Endothelial cell (in vitro differentiated cells): ENCODE data around the gene SLC38A1. TPM values are rescaled to one million over a fixed set of nuclear protein-coding genes. Genes with fewer than 3 reads are reported as not detected.
"Not testable (repeated sequence)": the region's sequence is repeated elsewhere in the genome, so short reads cannot be mapped to it uniquely, and the experiment has no call there.

ENCODE experiments used
- DNase-seq: peaks from one replicate; pipeline ENCODE4 v3.0.0; 2021; ENCODE audit warnings: low spot score
- H3K27ac Mint-ChIP-seq: one replicate; pipeline ENCODE4 v1.8.0; 2021; ENCODE audit warnings: mixed read lengths, inconsistent platforms; ENCODE audit not compliant: unreplicated experiment
- H3K27me3 Mint-ChIP-seq: one replicate; pipeline ENCODE4 v1.8.0; 2021; ENCODE audit warnings: mild to moderate bottlenecking, moderate library complexity, mixed read lengths, inconsistent platforms; ENCODE audit not compliant: unreplicated experiment
- H3K36me3 Mint-ChIP-seq: one replicate; pipeline ENCODE4 v1.8.0; 2021; ENCODE audit warnings: mild to moderate bottlenecking, low read depth, mixed read lengths, inconsistent platforms; ENCODE audit not compliant: unreplicated experiment
- H3K4me1 Mint-ChIP-seq: one replicate; pipeline ENCODE4 v1.8.0; 2021; ENCODE audit warnings: mild to moderate bottlenecking, mixed read lengths, inconsistent platforms; ENCODE audit not compliant: unreplicated experiment
- H3K4me3 Mint-ChIP-seq: one replicate; pipeline ENCODE4 v1.8.0; 2021; ENCODE audit warnings: mild to moderate bottlenecking, mixed read lengths, inconsistent platforms; ENCODE audit not compliant: unreplicated experiment
- H3K9me3 Mint-ChIP-seq: one replicate; pipeline ENCODE4 v1.8.0; 2021; ENCODE audit warnings: mixed read lengths, inconsistent platforms; ENCODE audit not compliant: unreplicated experiment
- CTCF ChIP-seq: fragments of 200-600 bp; sonication (generic); IDR thresholded peaks from one replicate; pipeline ENCODE4 v1.5.0; 2021; ENCODE audit warnings: antibody characterized with exemption; ENCODE audit not compliant: unreplicated experiment
- total RNA-seq: library from RNA; stranded (reverse); fragmentation: NEBNext Ultra II Directional; extraction: Animal tissue kit (Norgen Biotek cat#: 25700); gene quantifications from one replicate; pipeline ENCODE4 v1.2.1, GENCODE V29; 2021; ENCODE audit not compliant: unreplicated experiment

The SLC38A1 gene
- total RNA-seq, 1 donor from 2014 or later = 100 TPM

DNA sequence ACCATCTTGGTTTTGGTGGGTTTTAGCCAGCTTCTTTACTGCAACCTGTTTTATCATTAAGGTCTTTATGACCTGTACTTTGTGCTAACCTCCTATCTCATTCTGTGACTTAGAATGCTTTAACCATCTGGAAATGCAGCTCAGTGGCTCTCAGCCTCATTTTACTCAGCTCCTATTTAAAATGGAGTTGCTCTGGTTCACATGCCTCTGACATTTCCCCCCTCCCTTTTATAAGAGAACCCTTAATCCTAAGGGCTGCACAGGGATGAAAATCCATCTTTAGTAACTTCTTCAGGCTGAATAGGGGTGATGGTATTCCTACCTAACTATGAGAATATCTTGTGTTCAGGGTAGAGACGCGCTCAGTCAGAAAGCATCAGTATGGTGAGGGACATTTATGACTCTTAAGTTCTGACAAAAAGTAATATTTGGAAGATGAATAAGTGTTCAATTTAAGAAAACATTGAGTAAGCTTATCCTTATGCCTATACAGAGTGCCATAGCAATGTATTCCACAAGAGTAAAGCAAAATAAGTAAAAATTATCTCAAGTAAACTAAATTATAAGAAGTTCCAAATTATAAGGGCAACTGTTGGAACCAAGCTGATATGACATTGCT is 15.2 kb downstream of the SLC38A1 start:
- H3K4me1 Mint-ChIP-seq = peaks cover 12% of the 10 kb centered on the region
- H3K27me3 Mint-ChIP-seq = peaks cover 2% of the 10 kb centered on the region
- no peak overlapping the region for H3K4me3 Mint-ChIP-seq
- no peak for DNase-seq
- TF ChIP-seq CTCF = no peak
- peaks cover under 1% of the 10 kb centered on the region for H3K9me3 Mint-ChIP-seq
- no peak overlapping the region for H3K27ac Mint-ChIP-seq
- peaks cover 53% of the 10 kb centered on the region for H3K36me3 Mint-ChIP-seq

- Mint-ChIP-seq H3K4me3 (peak overlapping the region; percentile 56), H3K9me3 (peaks cover 15% of the 10 kb centered on the region), H3K36me3 (peaks cover 63% of the 10 kb centered on the region), H3K4me1 (peaks cover 28% of the 10 kb centered on the region)
- DNase-seq, H3K27me3 Mint-ChIP-seq, H3K27ac Mint-ChIP-seq: not testable (repeated sequence)
Measured at GRCh38 chr12:46251994-46252393, 16.8 kb downstream of the SLC38A1 start.

- peaks cover 15% of the 10 kb centered on the region for H3K9me3 Mint-ChIP-seq
- H3K36me3 Mint-ChIP-seq = peaks cover 73% of the 10 kb centered on the region
- not testable (repeated sequence) for H3K27ac Mint-ChIP-seq
Measured at GRCh38 chr12:46249960-46250359, 18.9 kb downstream of the SLC38A1 start.

DNA sequence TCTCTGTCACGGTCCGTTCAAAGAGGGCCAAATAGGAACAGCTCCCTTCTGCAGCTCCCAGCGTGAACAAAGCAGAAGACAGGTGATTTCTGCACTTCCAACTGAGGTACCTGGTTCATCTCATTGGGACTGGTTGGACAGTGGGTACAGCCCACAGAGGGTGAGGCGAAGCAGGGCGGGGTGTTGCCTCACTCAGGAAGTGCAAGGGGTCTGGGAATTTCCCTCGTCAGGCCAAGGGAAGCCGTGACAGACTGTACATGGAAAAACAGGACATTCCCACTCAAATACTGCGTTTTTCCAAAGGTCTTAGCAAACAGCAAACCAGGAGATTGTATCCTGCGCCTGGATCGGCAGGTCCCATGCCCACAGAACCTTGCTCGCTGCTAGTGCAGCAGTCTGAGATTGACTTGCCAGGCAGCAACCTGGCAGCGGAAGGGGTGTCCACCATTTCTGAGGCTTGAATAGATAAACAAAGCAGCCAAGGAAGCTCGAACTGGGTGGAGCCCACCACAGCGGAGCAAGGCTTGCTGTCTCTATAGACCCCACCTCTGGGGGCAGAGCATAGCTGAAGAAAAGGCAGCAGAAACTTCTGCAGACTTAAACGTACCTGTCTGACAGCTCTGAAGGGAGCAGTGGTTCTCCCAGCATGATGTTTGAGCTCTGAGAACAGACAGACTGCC is 22.7 kb downstream of the SLC38A1 start:
- H3K36me3 Mint-ChIP-seq = peaks cover 51% of the 10 kb centered on the region
- peaks cover 15% of the 10 kb centered on the region for H3K9me3 Mint-ChIP-seq
- H3K27ac Mint-ChIP-seq = peak overlapping the region; percentile 72
- H3K27me3 Mint-ChIP-seq = peaks cover 5% of the 10 kb centered on the region
- peak overlapping the region; percentile 38 for H3K4me3 Mint-ChIP-seq
- peaks cover 56% of the 10 kb centered on the region for H3K4me1 Mint-ChIP-seq
- no peak for DNase-seq
- no peak for TF ChIP-seq CTCF

More at GRCh38 chr12:46249960-46250359, 18.9 kb downstream of the SLC38A1 start:
- not testable (repeated sequence) for DNase-seq, H3K27me3 Mint-ChIP-seq
- peaks cover 42% of the 10 kb centered on the region for H3K4me1 Mint-ChIP-seq
- H3K4me3 Mint-ChIP-seq = peak overlapping the region; percentile 27

DNA sequence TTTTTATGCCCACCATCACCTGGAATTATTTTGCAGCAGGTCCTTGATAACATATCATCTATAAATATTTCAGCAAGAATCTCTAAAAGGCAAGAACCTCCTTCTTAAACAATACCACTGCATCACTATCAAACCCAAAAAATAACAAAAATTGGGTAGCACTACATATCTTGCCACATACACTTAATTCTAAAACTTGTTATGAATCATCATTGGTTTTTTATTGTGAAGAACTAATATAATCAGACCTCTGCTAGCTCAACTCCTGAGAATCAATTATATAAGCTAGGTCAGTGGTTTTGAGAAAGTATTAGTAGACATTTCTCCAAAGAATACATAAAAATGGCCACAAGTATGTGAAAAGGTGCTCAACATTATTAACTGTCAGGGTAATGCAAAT is 23.8 kb downstream of the SLC38A1 start:
- Mint-ChIP-seq H3K27ac (no peak overlapping the region), H3K9me3 (peaks cover 15% of the 10 kb centered on the region), H3K27me3 (peaks cover 5% of the 10 kb centered on the region), H3K4me1 (peaks cover 53% of the 10 kb centered on the region), H3K4me3 (no peak overlapping the region), H3K36me3 (peaks cover 42% of the 10 kb centered on the region)
- no peak for DNase-seq
- TF ChIP-seq CTCF = no peak
